Measurements from ENCODE around the gene REEP2. TPM values are rescaled to one million over a fixed set of nuclear protein-coding genes. Genes with fewer than 3 reads are reported as not detected.

Gene REEP2
- total and polyA plus RNA-seq, 2 experiments from 2014 or later = 20.5 to 29.8 TPM

GRCh38 chr5:138495351-138495750 lies 56.5 kb downstream of the REEP2 start:
- Histone ChIP-seq H3K4me2 (no peak overlapping the region), H3K36me3 (ENCODE audit: insufficient read depth) (no peaks in the 10 kb centered on the region), H3K4me1 (ENCODE audit: insufficient read depth) (peaks cover 7% of the 10 kb centered on the region), H3K27ac (ENCODE audit: low read depth) (no peak overlapping the region), H4K20me1 (replicated peaks; ENCODE audit: insufficient read depth) (no peaks in the 10 kb centered on the region), H3F3A (replicated peaks; ENCODE audit: low read depth) (0 out of 2 replicates have a peak, but pooled peaks cover 6% of the 10 kb centered on the region), H3K4me3 (no peak overlapping the region), H3K79me2 (replicated peaks; ENCODE audit: insufficient read depth) (no peaks in the 10 kb centered on the region), H2AFZ (no peak overlapping the region), H3K27me3 (ENCODE audit: insufficient read depth) (peaks cover 13% of the 10 kb centered on the region), H3K9me2 (ENCODE audit: insufficient read depth) (no peaks in the 10 kb centered on the region)
- H3K36me3 Mint-ChIP-seq (ENCODE audit: low read depth) = no peaks in the 10 kb centered on the region; the same call in 2 of the 3 replicates
- DNase-seq (ENCODE audit: low spot score) (no peak), ATAC-seq (no peak)
- peaks cover 22% of the 10 kb centered on the region for H3K4me1 Mint-ChIP-seq
- H3K4me3 Mint-ChIP-seq = no peak overlapping the region
- H3K27ac Mint-ChIP-seq = no peak overlapping the region
- H3K9me3 Mint-ChIP-seq = no peaks in the 10 kb centered on the region; the same call in 2 of the 3 replicates
- H3K27me3 Mint-ChIP-seq (ENCODE audit: insufficient read depth, low read depth, poor library complexity) = peaks cover 36% of the 10 kb centered on the region
- TF ChIP-seq ZNF331 (CRISPR knock-in tag; IDR thresholded peaks at IDR 0.05; ENCODE audit: low read depth) (no peak), CREB1 (CRISPR knock-in tag; IDR thresholded peaks at IDR 0.05; ENCODE audit: low read depth) (no peak), ETS1 (IDR thresholded peaks at IDR 0.05) (no peak), CTCF (conservative IDR thresholded peaks at IDR 0.05; ENCODE audit: low read depth in 2 of 2) (no peak), POLR2AphosphoS5 (IDR thresholded peaks at IDR 0.05; ENCODE audit: low read depth) (no peak), ZNF462 (CRISPR knock-in tag; IDR thresholded peaks at IDR 0.05) (no peak)

Small RNAs within 50 kb of the gene (small RNA-seq; reads per million reads assigned to genes)
- not detected for gene AC113403.1 (ENCODE audit: low replicate concordance)

Other genes with a start within 250 kb of the REEP2 start
- gene CDC23, start 225.7 kb upstream of the REEP2 start, total RNA-seq (2014; rRNA removed; shearing (Covaris generic)) = 43.3 and 45.9 TPM in 2 replicates
- gene CDC23, start 225.7 kb upstream of the REEP2 start, polyA plus RNA-seq (2016; fragmentation: Nextera tagmentation; extraction: Ambion mirVana) = 20.2 and 28.0 TPM in 2 replicates
- gene GFRA3, start 164.4 kb upstream of the REEP2 start, total RNA-seq (2014; rRNA removed; shearing (Covaris generic)) = 0.39 and 1.1 TPM in 2 replicates
- gene GFRA3, start 164.4 kb upstream of the REEP2 start, polyA plus RNA-seq (2016; fragmentation: Nextera tagmentation; extraction: Ambion mirVana) = 1.1 and 1.2 TPM in 2 replicates
- 25.6 and 29.9 TPM in 2 replicates for gene CDC25C, start 107.3 kb upstream of the REEP2 start, total RNA-seq (2014; rRNA removed; shearing (Covaris generic))
- 20.0 and 20.9 TPM in 2 replicates for gene CDC25C, start 107.3 kb upstream of the REEP2 start, polyA plus RNA-seq (2016; fragmentation: Nextera tagmentation; extraction: Ambion mirVana)
- 45.0 and 49.9 TPM in 2 replicates for gene FAM53C, start 100.8 kb upstream of the REEP2 start, total RNA-seq (2014; rRNA removed; shearing (Covaris generic))
- gene FAM53C, start 100.8 kb upstream of the REEP2 start, polyA plus RNA-seq (2016; fragmentation: Nextera tagmentation; extraction: Ambion mirVana) = 20.4 and 21.0 TPM in 2 replicates
- gene KDM3B, start 86.4 kb upstream of the REEP2 start, total RNA-seq (2014; rRNA removed; shearing (Covaris generic)) = 86.6 and 90.3 TPM in 2 replicates
- 25.8 TPM in 2 replicates for gene KDM3B, start 86.4 kb upstream of the REEP2 start, polyA plus RNA-seq (2016; fragmentation: Nextera tagmentation; extraction: Ambion mirVana)
- 11.5 and 13.5 TPM in 2 replicates for gene EGR1, start 26.4 kb downstream of the REEP2 start, total RNA-seq (2014; rRNA removed; shearing (Covaris generic))
- gene EGR1, start 26.4 kb downstream of the REEP2 start, polyA plus RNA-seq (2016; fragmentation: Nextera tagmentation; extraction: Ambion mirVana) = 57.1 and 60.3 TPM in 2 replicates
- 134 and 136 TPM in 2 replicates for gene ETF1, start 104.2 kb downstream of the REEP2 start, total RNA-seq (2014; rRNA removed; shearing (Covaris generic))
- gene ETF1, start 104.2 kb downstream of the REEP2 start, polyA plus RNA-seq (2016; fragmentation: Nextera tagmentation; extraction: Ambion mirVana) = 56.7 and 68.9 TPM in 2 replicates
- gene HSPA9, start 136.3 kb downstream of the REEP2 start, total RNA-seq (2014; rRNA removed; shearing (Covaris generic)) = 751 and 880 TPM in 2 replicates
- gene HSPA9, start 136.3 kb downstream of the REEP2 start, polyA plus RNA-seq (2016; fragmentation: Nextera tagmentation; extraction: Ambion mirVana) = 302 and 313 TPM in 2 replicates

Measured in GM23338 (cell line).